ENCODE results near the gene SLC35A2. TPM values are rescaled to one million over a fixed set of nuclear protein-coding genes. Genes with fewer than 3 reads are reported as not detected.

Gene SLC35A2
- total RNA-seq, 2 donors from 2014 or later, result 12.8 to 30.7 TPM

DNA sequence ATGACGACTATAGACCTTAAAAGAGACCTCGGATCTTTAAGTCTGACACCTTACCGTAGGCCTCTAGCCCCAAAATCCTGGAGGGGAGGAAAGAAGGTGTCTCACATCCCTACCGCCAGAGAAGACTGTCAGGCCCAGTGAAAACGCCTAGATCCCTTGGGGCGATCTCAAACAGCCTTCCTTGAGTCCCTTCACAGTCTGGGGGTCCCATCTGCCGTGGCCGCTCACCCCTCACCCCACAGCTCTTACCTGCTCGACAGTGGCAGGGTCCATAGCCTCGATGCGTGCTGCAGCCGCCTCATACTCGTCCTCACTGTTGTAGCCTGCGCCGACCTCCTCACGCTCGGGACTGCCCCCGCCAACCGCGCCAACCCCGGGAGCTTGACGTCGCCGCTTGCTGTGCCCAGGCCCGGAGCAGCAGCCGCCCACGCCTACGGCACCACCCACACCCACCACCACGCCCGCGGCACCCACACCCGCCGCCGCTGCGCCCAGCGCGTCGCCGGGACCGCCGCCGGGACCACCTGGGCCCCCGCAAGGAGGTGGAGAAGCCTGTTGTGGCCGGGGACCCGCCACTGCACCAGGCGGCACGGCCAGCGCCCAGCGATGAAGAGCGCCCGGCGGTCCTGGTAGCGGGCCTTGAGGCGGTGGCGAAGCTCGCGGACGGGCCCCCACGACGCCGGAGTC lies 45.4 kb upstream of the SLC35A2 start:
- Histone ChIP-seq H3K27me3 (replicated peaks; ENCODE audit: insufficient read depth) (no peaks in the 10 kb centered on the region), H3K9me3 (no peaks in the 10 kb centered on the region), H3K4me1 (ENCODE audit: control insufficient read depth in 1 of 2, low read depth in 2 of 2) (peaks cover 15 to 44% of the 10 kb centered on the region in 2 donors), H3K27ac (peak overlapping the region in 1 of 2 donors; percentile 96), H3K36me3 (peaks cover 3% of the 10 kb centered on the region), H3K4me3 (peak overlapping the region; percentile 77)
- DNase-seq (ENCODE audit: low spot score), result no peak
- ATAC-seq (ENCODE audit: insufficient number of reproducible peaks, low FRiP score, low read depth), result no peak
- TF ChIP-seq, protein P1, sequence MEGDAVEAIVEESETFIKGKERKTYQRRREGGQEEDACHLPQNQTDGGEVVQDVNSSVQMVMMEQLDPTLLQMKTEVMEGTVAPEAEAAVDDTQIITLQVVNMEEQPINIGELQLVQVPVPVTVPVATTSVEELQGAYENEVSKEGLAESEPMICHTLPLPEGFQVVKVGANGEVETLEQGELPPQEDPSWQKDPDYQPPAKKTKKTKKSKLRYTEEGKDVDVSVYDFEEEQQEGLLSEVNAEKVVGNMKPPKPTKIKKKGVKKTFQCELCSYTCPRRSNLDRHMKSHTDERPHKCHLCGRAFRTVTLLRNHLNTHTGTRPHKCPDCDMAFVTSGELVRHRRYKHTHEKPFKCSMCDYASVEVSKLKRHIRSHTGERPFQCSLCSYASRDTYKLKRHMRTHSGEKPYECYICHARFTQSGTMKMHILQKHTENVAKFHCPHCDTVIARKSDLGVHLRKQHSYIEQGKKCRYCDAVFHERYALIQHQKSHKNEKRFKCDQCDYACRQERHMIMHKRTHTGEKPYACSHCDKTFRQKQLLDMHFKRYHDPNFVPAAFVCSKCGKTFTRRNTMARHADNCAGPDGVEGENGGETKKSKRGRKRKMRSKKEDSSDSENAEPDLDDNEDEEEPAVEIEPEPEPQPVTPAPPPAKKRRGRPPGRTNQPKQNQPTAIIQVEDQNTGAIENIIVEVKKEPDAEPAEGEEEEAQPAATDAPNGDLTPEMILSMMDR (IDR thresholded peaks at IDR 0.05), result no peak

- ATAC-seq (ENCODE audit: insufficient number of reproducible peaks, low FRiP score, low read depth) (no peak), DNase-seq (ENCODE audit: low spot score) (no peak)
- TF ChIP-seq, protein P1 (IDR thresholded peaks at IDR 0.05), result no peak
- H3K4me1 ChIP-seq (ENCODE audit: control insufficient read depth in 1 of 2, low read depth in 2 of 2), result peaks cover 2 to 15% of the 10 kb centered on the region in 2 donors
- no peak overlapping the region for H3K27ac ChIP-seq
- peaks cover under 1% of the 10 kb centered on the region for H3K36me3 ChIP-seq
- no peak overlapping the region for H3K4me3 ChIP-seq
- H3K9me3 ChIP-seq, result no peaks in the 10 kb centered on the region
- H3K27me3 ChIP-seq (replicated peaks; ENCODE audit: insufficient read depth), result no peaks in the 10 kb centered on the region
These were observed 37.1 kb upstream of the SLC35A2 start for GRCh38 chrX:48948589-48948988.

- Histone ChIP-seq H3K27ac (no peak overlapping the region), H3K4me3 (no peak overlapping the region), H3K4me1 (ENCODE audit: control insufficient read depth in 1 of 2, low read depth in 2 of 2) (no peaks in the 10 kb centered on the region), H3K36me3 (no peaks in the 10 kb centered on the region), H3K27me3 (replicated peaks; ENCODE audit: insufficient read depth) (no peaks in the 10 kb centered on the region), H3K9me3 (no peaks in the 10 kb centered on the region)
- no peak for DNase-seq (ENCODE audit: low spot score)
- no peak for ATAC-seq (ENCODE audit: insufficient number of reproducible peaks, low FRiP score, low read depth)
- TF ChIP-seq, protein P1 (IDR thresholded peaks at IDR 0.05), result peak; percentile 44
These were observed 34.3 kb upstream of the SLC35A2 start for GRCh38 chrX:48945517-48946348.

- no peaks in the 10 kb centered on the region for H3K36me3 ChIP-seq
- no peaks in the 10 kb centered on the region for H3K9me3 ChIP-seq
- TF ChIP-seq, protein P1 (IDR thresholded peaks at IDR 0.05), result no peak
- no peak overlapping the region for H3K27ac ChIP-seq
- peaks cover 0 to 5% of the 10 kb centered on the region in 2 donors for H3K4me1 ChIP-seq (ENCODE audit: control insufficient read depth in 1 of 2, low read depth in 2 of 2)
- ATAC-seq (ENCODE audit: insufficient number of reproducible peaks, low FRiP score, low read depth), result no peak
- no peaks in the 10 kb centered on the region for H3K27me3 ChIP-seq (replicated peaks; ENCODE audit: insufficient read depth)
- H3K4me3 ChIP-seq, result no peak overlapping the region
- no peak for DNase-seq (ENCODE audit: low spot score)
These were observed 31.4 kb upstream of the SLC35A2 start for GRCh38 chrX:48942895-48943294.

DNA sequence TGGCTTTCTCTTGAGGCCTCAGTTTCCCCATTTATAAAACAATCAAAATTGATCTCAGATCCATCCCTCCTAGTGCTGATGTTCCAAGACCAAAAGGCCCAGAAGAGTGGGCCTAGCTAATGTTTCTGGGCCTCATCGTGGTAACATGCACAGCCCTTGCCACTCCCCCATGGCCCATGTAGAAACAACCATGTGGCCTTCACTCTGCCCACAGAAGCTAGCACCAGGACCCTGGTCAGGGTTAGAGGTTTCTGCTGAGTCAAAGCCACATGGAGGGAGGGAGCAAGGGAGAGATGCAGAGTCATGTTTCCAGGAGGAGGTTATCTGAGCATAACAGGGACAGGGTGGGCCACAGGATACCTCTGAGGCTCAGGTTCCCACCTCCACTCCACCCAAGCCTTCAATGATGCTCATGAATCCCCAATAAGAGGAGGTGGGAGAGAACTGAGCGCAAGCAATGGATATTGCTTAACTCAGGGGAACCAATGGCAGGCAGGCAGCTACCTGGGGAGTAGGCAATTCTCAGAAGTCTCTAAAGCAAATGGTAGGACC lies 29.0 kb upstream of the SLC35A2 start:
- Histone ChIP-seq H3K27ac (no peak overlapping the region), H3K4me1 (ENCODE audit: control insufficient read depth in 1 of 2, low read depth in 2 of 2) (peaks cover 0 to 5% of the 10 kb centered on the region in 2 donors), H3K9me3 (no peaks in the 10 kb centered on the region), H3K4me3 (no peak overlapping the region), H3K27me3 (replicated peaks; ENCODE audit: insufficient read depth) (no peaks in the 10 kb centered on the region), H3K36me3 (no peaks in the 10 kb centered on the region)
- ATAC-seq (ENCODE audit: insufficient number of reproducible peaks, low FRiP score, low read depth) (no peak), DNase-seq (ENCODE audit: low spot score) (no peak)
- TF ChIP-seq, protein P1 (IDR thresholded peaks at IDR 0.05), result no peak
